OCI-LY7 (cell line): Measurements from ENCODE around the gene KIF3C. TPM values are rescaled to one million over a fixed set of nuclear protein-coding genes. Genes with fewer than 3 reads are reported as not detected.
"Not testable (repeated sequence)": the region's sequence is repeated elsewhere in the genome, so short reads cannot be mapped to it uniquely, and the experiment has no call there.

ENCODE experiments used
- BruUV-seq: library from RNA; stranded (reverse); fragments of 400-500 nt; replicated peaks from 2 replicates; lab custom pipeline; 2021; lab: Mats Ljungman, UMichigan
- CTCF ChIA-PET: fragments of 300-600 bp; sonication (Branson Sonifier 250); formaldehyde crosslinking; loops from one replicate; lab custom pipeline; 2022; ENCODE audit warnings: antibody characterized with exemption; ENCODE audit not compliant: unreplicated experiment; lab: Charles Lee
- POLR2A ChIA-PET: fragments of 300-600 bp; sonication (Branson Sonifier 250); formaldehyde crosslinking; loops from one replicate; lab custom pipeline; 2022; ENCODE audit warnings: antibody characterized with exemption; lab: Charles Lee
- DNase-seq: peaks from one replicate; pipeline ENCODE4 v3.0.0-alpha.2; 2015; ENCODE audit warnings: low spot score
- H2AFZ ChIP-seq: fragments of 200-600 bp; sonication (generic), shearing (Covaris generic); 2 replicates; pipeline ENCODE4 v1.6.1; 2014; ENCODE audit warnings: mild to moderate bottlenecking, antibody characterized with exemption, low read length, moderate library complexity
- H3K27ac ChIP-seq: fragments of 200-600 bp; sonication (generic); 2 replicates; pipeline ENCODE4 v1.5.1; 2014; ENCODE audit warnings: mixed run types, low read depth, mild to moderate bottlenecking, moderate library complexity, low read length, inconsistent platforms; ENCODE audit not compliant: poor library complexity, severe bottlenecking
- H3K36me3 ChIP-seq: fragments of 200-600 bp; sonication (generic); 2 replicates; pipeline ENCODE4 v1.6.1; 2014; ENCODE audit warnings: mild to moderate bottlenecking, antibody characterized with exemption, low read length, moderate library complexity, mixed read lengths; ENCODE audit not compliant: insufficient read depth
- H3K4me1 ChIP-seq: fragments of 200-600 bp; sonication (generic); 2 replicates; pipeline ENCODE4 v1.5.1; 2014; ENCODE audit warnings: mild to moderate bottlenecking, low read length; ENCODE audit not compliant: insufficient read depth, poor library complexity, severe bottlenecking
- H3K4me2 ChIP-seq: fragments of 200-600 bp; sonication (generic); 2 replicates; pipeline ENCODE4 v1.6.1; 2014; ENCODE audit warnings: mild to moderate bottlenecking, low read length
- H3K4me3 ChIP-seq: fragments of 200-600 bp; sonication (generic); 2 replicates; pipeline ENCODE4 v1.5.1; 2014; ENCODE audit warnings: mild to moderate bottlenecking, low read depth, low read length; ENCODE audit not compliant: poor library complexity, severe bottlenecking
- H3K79me2 ChIP-seq: fragments of 200-600 bp; sonication (generic); 2 replicates; pipeline ENCODE4 v1.6.1; 2016; ENCODE audit warnings: low read depth, mild to moderate bottlenecking, low read length, moderate library complexity, mixed read lengths; ENCODE audit not compliant: insufficient read depth
- H3K9me2 ChIP-seq: fragments of 200-600 bp; sonication (generic); 2 replicates; pipeline ENCODE4 v1.6.1; 2016; ENCODE audit warnings: mild to moderate bottlenecking, low read length, mixed read lengths; ENCODE audit not compliant: insufficient read depth
- H3K9me3 ChIP-seq: fragments of 200-600 bp; sonication (generic); 2 replicates; pipeline ENCODE4 v1.6.1; 2014; ENCODE audit warnings: mild to moderate bottlenecking, mixed run types, low read length, mixed read lengths
- H4K20me1 ChIP-seq: fragments of 200-600 bp; sonication (generic); 2 replicates; pipeline ENCODE4 v1.6.1; 2014; ENCODE audit warnings: mild to moderate bottlenecking, antibody characterized with exemption, low read length, moderate library complexity, mixed read lengths; ENCODE audit not compliant: insufficient read depth
- EZH2phosphoT487 ChIP-seq: fragments of 200-600 bp; sonication (generic); IDR thresholded peaks from 2 replicates; pipeline ENCODE4 v1.6.1; 2018; ENCODE audit warnings: low read depth, borderline replicate concordance, mild to moderate bottlenecking, mixed run types, antibody characterized with exemption, low read length, moderate library complexity, mixed read lengths
- intact Hi-C: fragments of 100-400 bp; cut with micrococcal nuclease; formaldehyde crosslinking; loops from one replicate; pipeline ENCODE4 v1.10.0; 2022; ENCODE audit not compliant: unreplicated experiment
- total RNA-seq, 2 experiments: library from RNA; depleted of rRNA in 1 of 2; stranded (reverse); fragments of >200 nt in 1 of 2; shearing (Covaris generic) in 1 of 2; gene quantifications; 2 replicates each; pipeline ENCODE4 v1.2.3, GENCODE V29; 2014 to 2022
- TF ChIP-seq, protein P1 (sequence below): fragments of 200-600 bp; sonication (generic); conservative IDR thresholded peaks from 2 replicates; pipeline ENCODE4 v1.5.1; 2014; ENCODE audit warnings: mild to moderate bottlenecking, antibody characterized with exemption, low read length, moderate library complexity, mixed read lengths

Gene KIF3C
- total RNA-seq, 2 experiments from 2014 or later: 3.8 to 11.4 TPM

DNA sequence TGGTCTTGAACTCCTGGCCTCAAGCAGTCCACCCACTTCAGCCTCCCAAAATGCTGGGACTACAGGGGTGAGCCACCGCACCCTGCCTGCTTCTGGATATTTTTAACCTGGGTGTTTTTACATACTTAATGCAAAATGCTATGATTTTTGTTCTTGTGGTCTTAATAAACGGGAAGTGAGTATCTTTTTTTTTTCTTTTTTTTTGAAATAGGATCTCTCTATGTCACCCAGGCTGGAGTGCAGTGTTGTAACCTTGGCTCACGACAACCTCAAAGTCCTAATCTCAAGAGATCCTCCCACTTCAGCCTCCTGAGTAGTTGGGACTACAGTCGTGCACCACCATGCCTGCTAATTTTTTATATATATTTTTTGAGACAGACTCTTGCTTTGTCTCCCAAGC is 84.8 kb downstream of the KIF3C start:
- no peak overlapping the region for H2AFZ ChIP-seq
- no peaks in the 10 kb centered on the region for H3K79me2 ChIP-seq
- H3K4me3 ChIP-seq: no peak overlapping the region
- no TSS peak for BruUV-seq
- CTCF ChIA-PET: no interaction called here
- no peak overlapping the region for H3K4me2 ChIP-seq
- no peaks in the 10 kb centered on the region for H3K9me3 ChIP-seq
- no peak for DNase-seq
- no peaks in the 10 kb centered on the region for H3K9me2 ChIP-seq
- intact Hi-C loops: no loop called here
- POLR2A ChIA-PET: interaction anchor here (0.8 kb wide), 1 partner anchor 19 kb away, joined by 3 read pairs; the partner anchor contains the start of gene ASXL2
- no peaks in the 10 kb centered on the region for H3K4me1 ChIP-seq
- H4K20me1 ChIP-seq: no peaks in the 10 kb centered on the region
- no peak overlapping the region for H3K27ac ChIP-seq
- TF ChIP-seq, protein P1, sequence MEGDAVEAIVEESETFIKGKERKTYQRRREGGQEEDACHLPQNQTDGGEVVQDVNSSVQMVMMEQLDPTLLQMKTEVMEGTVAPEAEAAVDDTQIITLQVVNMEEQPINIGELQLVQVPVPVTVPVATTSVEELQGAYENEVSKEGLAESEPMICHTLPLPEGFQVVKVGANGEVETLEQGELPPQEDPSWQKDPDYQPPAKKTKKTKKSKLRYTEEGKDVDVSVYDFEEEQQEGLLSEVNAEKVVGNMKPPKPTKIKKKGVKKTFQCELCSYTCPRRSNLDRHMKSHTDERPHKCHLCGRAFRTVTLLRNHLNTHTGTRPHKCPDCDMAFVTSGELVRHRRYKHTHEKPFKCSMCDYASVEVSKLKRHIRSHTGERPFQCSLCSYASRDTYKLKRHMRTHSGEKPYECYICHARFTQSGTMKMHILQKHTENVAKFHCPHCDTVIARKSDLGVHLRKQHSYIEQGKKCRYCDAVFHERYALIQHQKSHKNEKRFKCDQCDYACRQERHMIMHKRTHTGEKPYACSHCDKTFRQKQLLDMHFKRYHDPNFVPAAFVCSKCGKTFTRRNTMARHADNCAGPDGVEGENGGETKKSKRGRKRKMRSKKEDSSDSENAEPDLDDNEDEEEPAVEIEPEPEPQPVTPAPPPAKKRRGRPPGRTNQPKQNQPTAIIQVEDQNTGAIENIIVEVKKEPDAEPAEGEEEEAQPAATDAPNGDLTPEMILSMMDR: no peak
- no peak for TF ChIP-seq EZH2phosphoT487
- no peaks in the 10 kb centered on the region for H3K36me3 ChIP-seq

DNA sequence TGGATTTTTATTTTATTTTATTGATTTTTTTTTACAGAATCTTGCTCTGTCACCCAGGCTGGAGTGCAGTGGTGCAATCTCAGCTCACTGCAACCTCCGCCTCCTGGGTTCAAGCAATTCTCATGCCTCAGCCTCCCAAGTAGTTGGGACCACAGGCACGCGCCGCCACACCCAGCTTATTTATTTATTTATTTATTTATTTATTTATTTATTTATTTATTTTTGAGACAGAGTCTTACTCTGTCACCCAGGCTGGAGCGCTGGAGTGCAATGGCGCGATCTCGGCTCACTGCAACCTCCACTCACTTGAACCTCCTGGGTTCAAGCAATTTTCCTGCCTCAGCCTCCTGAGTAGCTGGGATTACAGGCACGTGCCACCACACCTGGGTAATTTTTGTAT is 86.0 kb downstream of the KIF3C start:
- POLR2A ChIA-PET: interaction anchor here (1.0 kb wide), 1 partner anchor 13 kb away, joined by 3 read pairs; no protein-coding TSS in a partner anchor
- DNase-seq, H3K4me1 ChIP-seq, H3K36me3 ChIP-seq, H2AFZ ChIP-seq, H3K4me2 ChIP-seq, intact Hi-C loops, BruUV-seq, H3K79me2 ChIP-seq, CTCF ChIA-PET, H4K20me1 ChIP-seq, H3K4me3 ChIP-seq, H3K9me3 ChIP-seq, H3K27ac ChIP-seq, H3K9me2 ChIP-seq: not testable (repeated sequence)

DNA sequence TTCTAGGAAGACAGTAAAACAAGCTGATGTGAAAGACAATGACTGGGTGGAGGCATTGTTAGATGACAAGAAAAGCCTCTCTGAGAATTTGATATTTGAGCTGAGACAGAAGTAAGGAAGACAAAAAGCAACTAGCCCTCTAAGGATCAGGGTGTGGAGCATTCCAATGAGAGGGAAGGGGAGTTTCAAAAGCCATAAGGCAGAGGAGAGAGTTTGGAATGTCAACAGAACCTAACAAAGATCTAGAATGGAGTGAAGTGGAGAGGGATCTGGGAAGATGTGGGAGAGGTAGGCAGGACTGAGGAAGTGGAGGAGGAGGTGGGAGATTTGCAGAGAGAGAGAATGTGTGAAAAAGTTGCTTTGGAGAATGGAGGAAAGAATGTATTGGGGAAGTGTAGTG is 86.7 kb downstream of the KIF3C start:
- TF ChIP-seq EZH2phosphoT487: no peak
- TF ChIP-seq, protein P1: no peak
- H3K27ac ChIP-seq: no peak overlapping the region
- no TSS peak for BruUV-seq
- no peaks in the 10 kb centered on the region for H3K9me3 ChIP-seq
- CTCF ChIA-PET: no interaction called here
- POLR2A ChIA-PET: interaction anchor here (1.5 kb wide), 1 partner anchor 10 kb away, joined by 5 read pairs; no protein-coding TSS in a partner anchor
- H3K4me2 ChIP-seq: no peak overlapping the region
- no peaks in the 10 kb centered on the region for H3K9me2 ChIP-seq
- H3K36me3 ChIP-seq: no peaks in the 10 kb centered on the region
- intact Hi-C loops: no loop called here
- no peaks in the 10 kb centered on the region for H3K79me2 ChIP-seq
- no peak overlapping the region for H2AFZ ChIP-seq
- no peaks in the 10 kb centered on the region for H3K4me1 ChIP-seq
- DNase-seq: no peak
- no peaks in the 10 kb centered on the region for H4K20me1 ChIP-seq
- no peak overlapping the region for H3K4me3 ChIP-seq
